HepG2 (cell line): ENCODE results near the gene ATP8A1. TPM values are rescaled to one million over a fixed set of nuclear protein-coding genes. Genes with fewer than 3 reads are reported as not detected.

Experiments used
- ATAC-seq: fragments of 200-7000 bp; cut with Tn5 transposase; 3 replicates; pipeline ENCODE4 v1.9.1; 2020; ENCODE audit warnings: mild to moderate bottlenecking, moderate library complexity
- BruUV-seq: library from RNA; stranded (reverse); fragments of 400-500 nt; replicated peaks from 2 replicates; lab custom pipeline; 2021; lab: Mats Ljungman, UMichigan
- CTCF ChIA-PET: fragments of 300-600 bp; formaldehyde crosslinking; extraction: SDS; loops from one replicate; lab custom pipeline; 2021; ENCODE audit warnings: low total read pairs, inconsistent platforms, low intra/inter-chr PET ratio; lab: Yijun Ruan, JAX
- POLR2A ChIA-PET: fragments of 350-600 bp; sonication (Branson Sonifier 250); formaldehyde crosslinking; loops from one replicate; lab custom pipeline; 2020; ENCODE audit warnings: antibody characterized with exemption, inconsistent platforms; lab: Yijun Ruan, JAX
- DNase-seq: peaks from one replicate; pipeline ENCODE4 v3.0.0-alpha.2; 2015; ENCODE audit warnings: low spot score
- FAIRE-seq: peaks from 3 replicates; lab custom pipeline; 2011; peaks lifted over from hg19 to GRCh38; lab: Jason Lieb, UNC
- H2AFZ ChIP-seq: one replicate; pipeline ENCODE4 v1.6.1; 2011; ENCODE audit warnings: low read length, inconsistent platforms
- H3K27ac ChIP-seq: fragments of 300-600 bp; 3 replicates; pipeline ENCODE4 v1.8.0; 2011; ENCODE audit warnings: mixed run types, mild to moderate bottlenecking, mixed read lengths, low read length, inconsistent platforms; ENCODE audit not compliant: insufficient read depth; ENCODE audit errors: extremely low read length
- H3K27me3 ChIP-seq, 2 experiments: fragments of 200-600 bp in 1 of 2; 2 replicates in 1 of 2; 3 replicates in 1 of 2; pipeline versions ENCODE4 v1.6.0 to v1.8.0; 2011; ENCODE audit warnings: low read length in 2 of 2, mild to moderate bottlenecking in 2 of 2, moderate library complexity in 2 of 2, inconsistent platforms in 1 of 2; ENCODE audit not compliant: insufficient read depth in 2 of 2, control insufficient read depth in 1 of 2
- H3K36me3 ChIP-seq, 2 experiments: fragments of 200-600 bp in 1 of 2; replicated peaks in 1 of 2; 2 replicates in 1 of 2; 3 replicates in 1 of 2; pipeline versions ENCODE4 v1.5.1 to v1.8.0; 2011; ENCODE audit warnings: low read length in 2 of 2, inconsistent platforms in 1 of 2; ENCODE audit not compliant: insufficient read depth in 2 of 2, control insufficient read depth in 1 of 2
- H3K4me1 ChIP-seq: 2 replicates; pipeline ENCODE4 v1.5.1; 2012; ENCODE audit warnings: low read length, inconsistent platforms; ENCODE audit not compliant: insufficient read depth
- H3K4me2 ChIP-seq: 2 replicates; pipeline ENCODE4 v1.6.0; 2011; ENCODE audit warnings: low read depth, low read length, inconsistent platforms
- H3K4me3 ChIP-seq, 3 experiments: fragments of 200-600 bp in 1 of 3; sonication (generic), shearing (Covaris generic) in 1 of 3; replicated peaks in 1 of 3; 2 replicates each; pipeline ENCODE4 v1.5.1; 2011 to 2016; ENCODE audit warnings: low read length in 3 of 3, inconsistent platforms in 2 of 3, low read depth in 2 of 3, mild to moderate bottlenecking in 2 of 3, control low read depth in 1 of 3, mixed read lengths in 1 of 3; ENCODE audit not compliant: insufficient read depth in 1 of 3
- H3K79me2 ChIP-seq: one replicate; pipeline ENCODE4 v1.6.1; 2011; ENCODE audit warnings: low read length, inconsistent platforms; ENCODE audit not compliant: insufficient read depth
- H3K9ac ChIP-seq: 2 replicates; pipeline ENCODE4 v1.6.0; 2011; ENCODE audit warnings: mild to moderate bottlenecking, low read depth, low read length, inconsistent platforms; ENCODE audit not compliant: insufficient read depth
- H3K9me3 ChIP-seq: 2 replicates; pipeline ENCODE4 v1.5.1; 2012; ENCODE audit warnings: mild to moderate bottlenecking, low read length
- H4K20me1 ChIP-seq: 2 replicates; pipeline ENCODE4 v1.6.0; 2011; ENCODE audit warnings: inconsistent platforms, mild to moderate bottlenecking, low read length, moderate library complexity; ENCODE audit not compliant: insufficient read depth
- AKAP8 ChIP-seq: sonication (generic); formaldehyde crosslinking; IDR thresholded peaks from 2 replicates; pipeline ENCODE4 v1.5.1; 2020; ENCODE audit warnings: mild to moderate bottlenecking, missing genetic modification reagents
- ATF7 ChIP-seq, 2 experiments: fragments of 450-650 bp in 1 of 2; sonication (generic) in 1 of 2; formaldehyde crosslinking in 1 of 2; IDR thresholded peaks; 2 replicates each; pipeline versions ENCODE4 v1.4.0 to v1.6.1; 2016 to 2020; ENCODE audit warnings: antibody characterized with exemption in 1 of 2, mild to moderate bottlenecking in 1 of 2, missing genetic modification reagents in 1 of 2
- CREB1 ChIP-seq, 2 experiments: fragments of 450-650 bp in 1 of 2; IDR thresholded peaks; 2 replicates each; pipeline ENCODE4 v1.6.1; 2016 to 2017; ENCODE audit warnings: control low read depth in 1 of 2, mild to moderate bottlenecking in 1 of 2, missing compliant biosample characterization in 1 of 2, missing genetic modification characterization in 1 of 2
- GABPA ChIP-seq, 2 experiments: IDR thresholded peaks; 2 replicates each; pipeline ENCODE4 v1.6.1; 2011 to 2016; ENCODE audit warnings: low read depth in 2 of 2, low read length in 1 of 2, missing biosample characterization in 1 of 2, missing genetic modification characterization in 1 of 2
- MYNN ChIP-seq: sonication (generic); formaldehyde crosslinking; IDR thresholded peaks from 2 replicates; pipeline ENCODE4 v1.4.0; 2020; ENCODE audit warnings: mild to moderate bottlenecking, low read depth, missing genetic modification reagents
- NR2F2 ChIP-seq: IDR thresholded peaks from 2 replicates; pipeline ENCODE4 v1.6.1; 2012; ENCODE audit warnings: low read depth, inconsistent platforms, borderline replicate concordance
- STAT5B ChIP-seq: sonication (generic); formaldehyde crosslinking; IDR thresholded peaks from 2 replicates; pipeline ENCODE4 v1.4.0; 2020; ENCODE audit warnings: missing genetic modification reagents
- ZBTB1 ChIP-seq: sonication (generic); formaldehyde crosslinking; IDR thresholded peaks from 2 replicates; pipeline ENCODE4 v1.4.0; 2020; ENCODE audit warnings: missing genetic modification reagents, borderline replicate concordance
- WGBS: methylation state at CpG from one replicate; pipeline ENCODE4 v1.1.6; 2017; ENCODE audit warnings: low lambda C conversion rate; 5-methylcytosine and 5-hydroxymethylcytosine counted together
- in situ Hi-C: cut with HindIII; loops from 2 replicates; pipeline ENCODE4 v1.10.0; 2017; ENCODE audit warnings: low pct_unique_long_range_greater_than_20kb; ENCODE audit not compliant: extremely low pct_ligation_motif_present
- intact Hi-C: fragments of 100-400 bp; cut with micrococcal nuclease; formaldehyde crosslinking; loops from one replicate; pipeline ENCODE4 v1.10.0; 2022; ENCODE audit not compliant: unreplicated experiment
- polyA plus RNA-seq, 8 experiments: library from polyadenylated mRNA; depleted of rRNA in 3 of 8; stranded (reverse) in 7 of 8; unstranded in 1 of 8; fragments of >200 nt; fragmentation: Illumina TruSeq in 4 of 8; extraction: Trizol in 4 of 8; gene quantifications; 2 replicates each; pipeline versions ENCODE4 v1.2.1 to v1.2.3, GENCODE V29; 2011 to 2016; ENCODE audit warnings: low read depth in 4 of 8, missing spikeins in 1 of 8, mixed read lengths in 1 of 8; ENCODE audit not compliant: insufficient read depth in 1 of 8
- total RNA-seq, 5 experiments: library from RNA; depleted of rRNA; stranded (reverse); fragments of >200 nt; fragmentation: Illumina TruSeq; extraction: Trizol; gene quantifications; 2 replicates each; pipeline ENCODE4 v1.2.3, GENCODE V29; 2016; ENCODE audit warnings: low read depth in 1 of 5
- TF ChIP-seq, protein P1 (sequence below): sonication (generic); formaldehyde crosslinking; IDR thresholded peaks from 2 replicates; pipeline ENCODE4 v1.9.0; 2021; ENCODE audit warnings: mild to moderate bottlenecking, missing genetic modification reagents

Gene ATP8A1
- total and polyA plus RNA-seq, 2 of the 13 experiments (the other 11 are each of a cell fraction or from before 2014, with no cell fraction given), result 1.7 to 6.2 TPM

DNA sequence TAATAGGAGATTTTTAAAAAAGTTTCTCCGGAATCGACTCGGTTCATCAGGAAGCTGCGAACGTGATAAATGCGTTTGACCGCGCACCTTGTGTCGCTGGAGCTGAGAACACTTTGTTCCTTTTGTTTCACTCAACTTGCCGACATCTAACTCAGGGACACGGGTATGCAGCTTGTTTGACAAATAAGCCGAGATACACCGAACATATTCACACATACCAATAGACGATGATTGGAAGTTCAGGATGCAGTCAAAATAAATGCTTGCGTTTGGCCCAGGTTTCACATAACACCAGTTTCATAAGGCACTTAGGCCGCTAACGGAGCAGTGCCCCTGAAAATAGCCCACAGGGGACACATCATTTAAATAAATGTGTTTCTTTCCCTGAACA, 260.5 kb downstream of the ATP8A1 start (continued):
- TF ChIP-seq GABPA (IDR thresholded peaks at IDR 0.05; ENCODE audit: low read depth, low read length) (no peak), GABPA (CRISPR knock-in tag; IDR thresholded peaks at IDR 0.05; ENCODE audit: low read depth) (no peak), ZBTB1 (CRISPR knock-in tag) (no peak), NR2F2 (no peak), STAT5B (CRISPR knock-in tag) (no peak)

DNA sequence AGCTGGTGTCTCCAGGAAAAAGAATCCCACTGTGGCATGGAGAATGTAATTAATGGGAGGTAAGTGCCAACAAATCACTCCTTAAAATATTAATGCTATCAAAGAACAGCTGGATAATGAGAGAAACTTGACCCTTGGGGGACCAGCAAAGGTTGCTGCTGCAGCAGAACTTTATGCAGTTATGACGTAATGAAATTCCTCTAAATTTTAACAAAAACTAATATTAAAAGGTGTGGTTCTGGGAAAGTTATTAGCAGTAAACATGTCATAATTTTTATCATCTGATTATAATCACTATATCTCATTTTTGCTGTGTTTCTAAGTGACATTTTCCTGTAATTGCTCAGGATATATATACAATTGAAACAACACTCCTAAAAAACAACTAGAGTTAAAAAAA, 261.3 kb downstream of the ATP8A1 start:
- BruUV-seq, result no TSS peak
- Histone ChIP-seq H3K9me3 (no peaks in the 10 kb centered on the region), H3K4me3 (no peak overlapping the region), H3K4me2 (no peak overlapping the region), H3K27ac (no peak overlapping the region), H3K36me3 (no peaks in the 10 kb centered on the region), H4K20me1 (no peaks in the 10 kb centered on the region), H3K4me1 (no peaks in the 10 kb centered on the region), H2AFZ (no peak overlapping the region), H3K27me3 (peaks cover 2 to 46% of the 10 kb centered on the region in 2 experiments), H3K9ac (no peak overlapping the region), H3K79me2 (no peaks in the 10 kb centered on the region)
- no peak for FAIRE-seq
- DNase-seq, result no peak
- ChIA-PET POLR2A (no interaction called here), CTCF (no interaction called here)
- TF ChIP-seq ATF7 (IDR thresholded peaks at IDR 0.05) (peak; percentile 87), ATF7 (CRISPR knock-in tag; IDR thresholded peaks at IDR 0.05) (no peak), AKAP8 (CRISPR knock-in tag) (no peak), MYNN (CRISPR knock-in tag) (no peak), CREB1 (IDR thresholded peaks at IDR 0.05) (peak; percentile 54), CREB1 (CRISPR knock-in tag; IDR thresholded peaks at IDR 0.05) (no peak)
- TF ChIP-seq, protein P1, sequence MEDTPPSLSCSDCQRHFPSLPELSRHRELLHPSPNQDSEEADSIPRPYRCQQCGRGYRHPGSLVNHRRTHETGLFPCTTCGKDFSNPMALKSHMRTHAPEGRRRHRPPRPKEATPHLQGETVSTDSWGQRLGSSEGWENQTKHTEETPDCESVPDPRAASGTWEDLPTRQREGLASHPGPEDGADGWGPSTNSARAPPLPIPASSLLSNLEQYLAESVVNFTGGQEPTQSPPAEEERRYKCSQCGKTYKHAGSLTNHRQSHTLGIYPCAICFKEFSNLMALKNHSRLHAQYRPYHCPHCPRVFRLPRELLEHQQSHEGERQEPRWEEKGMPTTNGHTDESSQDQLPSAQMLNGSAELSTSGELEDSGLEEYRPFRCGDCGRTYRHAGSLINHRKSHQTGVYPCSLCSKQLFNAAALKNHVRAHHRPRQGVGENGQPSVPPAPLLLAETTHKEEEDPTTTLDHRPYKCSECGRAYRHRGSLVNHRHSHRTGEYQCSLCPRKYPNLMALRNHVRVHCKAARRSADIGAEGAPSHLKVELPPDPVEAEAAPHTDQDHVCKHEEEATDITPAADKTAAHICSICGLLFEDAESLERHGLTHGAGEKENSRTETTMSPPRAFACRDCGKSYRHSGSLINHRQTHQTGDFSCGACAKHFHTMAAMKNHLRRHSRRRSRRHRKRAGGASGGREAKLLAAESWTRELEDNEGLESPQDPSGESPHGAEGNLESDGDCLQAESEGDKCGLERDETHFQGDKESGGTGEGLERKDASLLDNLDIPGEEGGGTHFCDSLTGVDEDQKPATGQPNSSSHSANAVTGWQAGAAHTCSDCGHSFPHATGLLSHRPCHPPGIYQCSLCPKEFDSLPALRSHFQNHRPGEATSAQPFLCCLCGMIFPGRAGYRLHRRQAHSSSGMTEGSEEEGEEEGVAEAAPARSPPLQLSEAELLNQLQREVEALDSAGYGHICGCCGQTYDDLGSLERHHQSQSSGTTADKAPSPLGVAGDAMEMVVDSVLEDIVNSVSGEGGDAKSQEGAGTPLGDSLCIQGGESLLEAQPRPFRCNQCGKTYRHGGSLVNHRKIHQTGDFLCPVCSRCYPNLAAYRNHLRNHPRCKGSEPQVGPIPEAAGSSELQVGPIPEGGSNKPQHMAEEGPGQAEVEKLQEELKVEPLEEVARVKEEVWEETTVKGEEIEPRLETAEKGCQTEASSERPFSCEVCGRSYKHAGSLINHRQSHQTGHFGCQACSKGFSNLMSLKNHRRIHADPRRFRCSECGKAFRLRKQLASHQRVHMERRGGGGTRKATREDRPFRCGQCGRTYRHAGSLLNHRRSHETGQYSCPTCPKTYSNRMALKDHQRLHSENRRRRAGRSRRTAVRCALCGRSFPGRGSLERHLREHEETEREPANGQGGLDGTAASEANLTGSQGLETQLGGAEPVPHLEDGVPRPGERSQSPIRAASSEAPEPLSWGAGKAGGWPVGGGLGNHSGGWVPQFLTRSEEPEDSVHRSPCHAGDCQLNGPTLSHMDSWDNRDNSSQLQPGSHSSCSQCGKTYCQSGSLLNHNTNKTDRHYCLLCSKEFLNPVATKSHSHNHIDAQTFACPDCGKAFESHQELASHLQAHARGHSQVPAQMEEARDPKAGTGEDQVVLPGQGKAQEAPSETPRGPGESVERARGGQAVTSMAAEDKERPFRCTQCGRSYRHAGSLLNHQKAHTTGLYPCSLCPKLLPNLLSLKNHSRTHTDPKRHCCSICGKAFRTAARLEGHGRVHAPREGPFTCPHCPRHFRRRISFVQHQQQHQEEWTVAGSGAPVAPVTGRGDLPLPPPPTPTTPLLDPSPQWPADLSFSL (CRISPR knock-in tag), result no peak
- no peak for ATAC-seq
- WGBS, result 0% methylated on average over 1 of the region's 1 CpG
- intact Hi-C loops (no loop called here), in situ Hi-C loops (no loop called here)
